Measurements from ENCODE around the gene DNAI2.

The DNAI2 gene

DNA sequence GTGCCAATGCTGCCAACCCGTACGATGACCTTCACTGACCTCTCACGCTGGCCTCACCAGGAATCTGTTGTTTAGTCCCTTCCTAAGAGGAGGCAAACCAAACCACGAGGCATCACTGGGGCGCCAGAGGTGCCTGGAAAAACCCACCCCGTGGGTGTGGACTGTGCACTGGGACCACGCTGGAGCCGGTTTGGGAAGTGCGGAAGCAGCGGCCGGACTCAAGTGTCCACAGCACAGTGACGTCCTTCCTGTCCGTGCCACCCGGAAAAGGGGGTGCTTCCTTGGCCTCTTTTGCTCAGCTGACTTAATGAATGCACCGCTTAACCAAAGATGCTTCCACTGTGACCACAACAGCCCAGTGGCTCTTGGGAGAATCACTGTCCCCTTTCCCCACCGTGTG is 43.0 kb downstream of the DNAI2 start:
- no peak for DNase-seq (ENCODE audit: low read depth)
- no peak overlapping the region for H3K4me3 ChIP-seq (ENCODE audit: low read depth, low read length)
- TF ChIP-seq, protein P1, sequence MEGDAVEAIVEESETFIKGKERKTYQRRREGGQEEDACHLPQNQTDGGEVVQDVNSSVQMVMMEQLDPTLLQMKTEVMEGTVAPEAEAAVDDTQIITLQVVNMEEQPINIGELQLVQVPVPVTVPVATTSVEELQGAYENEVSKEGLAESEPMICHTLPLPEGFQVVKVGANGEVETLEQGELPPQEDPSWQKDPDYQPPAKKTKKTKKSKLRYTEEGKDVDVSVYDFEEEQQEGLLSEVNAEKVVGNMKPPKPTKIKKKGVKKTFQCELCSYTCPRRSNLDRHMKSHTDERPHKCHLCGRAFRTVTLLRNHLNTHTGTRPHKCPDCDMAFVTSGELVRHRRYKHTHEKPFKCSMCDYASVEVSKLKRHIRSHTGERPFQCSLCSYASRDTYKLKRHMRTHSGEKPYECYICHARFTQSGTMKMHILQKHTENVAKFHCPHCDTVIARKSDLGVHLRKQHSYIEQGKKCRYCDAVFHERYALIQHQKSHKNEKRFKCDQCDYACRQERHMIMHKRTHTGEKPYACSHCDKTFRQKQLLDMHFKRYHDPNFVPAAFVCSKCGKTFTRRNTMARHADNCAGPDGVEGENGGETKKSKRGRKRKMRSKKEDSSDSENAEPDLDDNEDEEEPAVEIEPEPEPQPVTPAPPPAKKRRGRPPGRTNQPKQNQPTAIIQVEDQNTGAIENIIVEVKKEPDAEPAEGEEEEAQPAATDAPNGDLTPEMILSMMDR (IDR thresholded peaks at IDR 0.05; ENCODE audit: control insufficient read depth, extremely low read depth, insufficient read depth), result no peak

DNA sequence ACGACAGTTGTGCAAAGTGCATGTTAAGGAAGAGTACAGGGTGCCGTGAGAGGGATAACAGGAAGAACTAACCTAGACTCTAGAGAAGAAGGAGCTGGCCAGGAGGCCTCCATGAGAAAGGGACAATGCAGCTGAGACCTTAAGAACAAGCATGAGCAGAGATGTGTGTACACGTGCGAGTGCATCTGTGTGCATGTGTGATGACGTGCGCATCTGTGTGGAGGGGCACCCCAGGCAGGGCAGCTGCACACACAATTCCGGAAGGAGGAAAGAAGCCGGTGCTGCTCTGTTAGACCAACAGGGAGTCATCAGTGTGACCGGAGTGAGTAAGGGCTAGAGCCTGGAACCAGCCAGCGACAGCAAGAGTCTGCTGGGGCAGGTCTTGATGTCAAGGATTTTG is 44.4 kb downstream of the DNAI2 start:
- no peak overlapping the region for H3K4me3 ChIP-seq (ENCODE audit: low read depth, low read length)
- no peak for DNase-seq (ENCODE audit: low read depth)
- TF ChIP-seq, protein P1 (IDR thresholded peaks at IDR 0.05; ENCODE audit: control insufficient read depth, extremely low read depth, insufficient read depth), result no peak

- DNase-seq (ENCODE audit: low read depth), result no peak
- TF ChIP-seq, protein P1 (IDR thresholded peaks at IDR 0.05; ENCODE audit: control insufficient read depth, extremely low read depth, insufficient read depth), result no peak
- H3K4me3 ChIP-seq (ENCODE audit: low read depth, low read length), result no peak overlapping the region
Measured at GRCh38 chr17:74324521-74324920, 50.5 kb downstream of the DNAI2 start.

- TF ChIP-seq, protein P1 (IDR thresholded peaks at IDR 0.05; ENCODE audit: control insufficient read depth, extremely low read depth, insufficient read depth), result no peak
- H3K4me3 ChIP-seq (ENCODE audit: low read depth, low read length), result no peak overlapping the region
- DNase-seq (ENCODE audit: low read depth), result no peak
Measured at GRCh38 chr17:74325376-74325742, 51.3 kb downstream of the DNAI2 start.

GRCh38 chr17:74325743-74326379 is 51.8 kb downstream of the DNAI2 start, which contains the start of gene KIF19:
Gene KIF19 (plus strand): TSS chr17:74326226. CDS start chr17:74326350, 124 bp downstream.
- no peak within 1 kb of the TSS for H3K4me3 ChIP-seq (ENCODE audit: low read depth, low read length)
- no peak for DNase-seq (ENCODE audit: low read depth)
- TF ChIP-seq, protein P1 (IDR thresholded peaks at IDR 0.05; ENCODE audit: control insufficient read depth, extremely low read depth, insufficient read depth), result no peak

- DNase-seq (ENCODE audit: low read depth), result no peak
- no peak overlapping the region for H3K4me3 ChIP-seq (ENCODE audit: low read depth, low read length)
- TF ChIP-seq, protein P1 (IDR thresholded peaks at IDR 0.05; ENCODE audit: control insufficient read depth, extremely low read depth, insufficient read depth), result no peak
Measured at GRCh38 chr17:74326506-74326905, 52.5 kb downstream of the DNAI2 start.

DNA sequence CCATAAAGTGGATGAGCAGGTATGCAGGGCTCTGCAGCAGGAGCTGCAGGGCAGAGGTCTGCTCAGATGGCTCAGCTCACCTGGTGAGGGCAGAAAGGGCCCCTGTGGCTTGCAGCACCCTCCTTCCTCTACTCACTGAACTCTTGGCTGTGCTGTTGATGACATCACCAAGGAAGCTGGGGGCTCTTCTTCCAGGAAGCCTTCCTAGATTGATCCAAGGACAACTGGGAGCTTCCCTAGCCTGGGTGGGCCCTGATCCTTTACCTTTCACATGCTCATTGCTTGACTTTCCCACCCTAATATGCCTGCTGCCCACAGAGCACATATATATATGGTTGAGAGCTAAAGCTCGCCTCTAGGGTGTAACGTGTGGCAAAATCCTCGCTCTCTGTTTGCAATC is 54.5 kb downstream of the DNAI2 start:
- DNase-seq (ENCODE audit: low read depth), result no peak
- H3K4me3 ChIP-seq (ENCODE audit: low read depth, low read length), result no peak overlapping the region
- TF ChIP-seq, protein P1 (IDR thresholded peaks at IDR 0.05; ENCODE audit: control insufficient read depth, extremely low read depth, insufficient read depth), result no peak

Data from LNCaP clone FGC (cell line).